LNCaP clone FGC (cell line): ENCODE results near the gene ASCC1.

ENCODE experiments used
- DNase-seq: peaks from one replicate; pipeline ENCODE4 v3.0.0-alpha.2; 2011; ENCODE audit warnings: low read depth
- H3K4me3 ChIP-seq: 2 replicates; pipeline ENCODE4 v1.5.1; 2011; ENCODE audit warnings: mild to moderate bottlenecking, low read depth, low read length, control low read depth
- CTCF ChIP-seq: IDR thresholded peaks from 2 replicates; pipeline ENCODE4 v1.5.1; 2012; ENCODE audit warnings: mild to moderate bottlenecking; ENCODE audit not compliant: control insufficient read depth, insufficient read depth; ENCODE audit errors: extremely low read depth

Gene ASCC1

DNA sequence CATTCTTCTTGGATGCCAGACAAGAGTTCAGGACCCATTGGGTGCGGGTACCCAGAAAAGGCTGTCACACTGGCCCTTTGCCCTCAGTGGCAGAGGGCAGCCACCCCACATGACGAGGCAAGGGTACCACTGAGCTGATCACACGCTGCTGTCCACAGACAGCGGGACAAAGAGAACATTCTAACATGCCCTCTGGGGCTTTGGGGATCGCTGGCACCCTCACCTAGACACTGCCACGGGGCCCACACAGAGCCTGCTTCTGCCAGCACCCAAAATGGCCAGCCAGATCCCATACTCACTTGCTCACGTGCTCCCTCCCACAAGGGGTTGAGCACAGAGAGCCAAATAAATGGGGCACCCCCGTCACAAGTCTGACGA is 111.0 kb downstream of the ASCC1 start:
- H3K4me3 ChIP-seq, result no peak overlapping the region
- DNase-seq, result no peak
- no peak for TF ChIP-seq CTCF

- no peak for TF ChIP-seq CTCF
- no peak for DNase-seq
- no peak overlapping the region for H3K4me3 ChIP-seq
Measured at GRCh38 chr10:72104472-72105097, 111.5 kb downstream of the ASCC1 start.

DNA sequence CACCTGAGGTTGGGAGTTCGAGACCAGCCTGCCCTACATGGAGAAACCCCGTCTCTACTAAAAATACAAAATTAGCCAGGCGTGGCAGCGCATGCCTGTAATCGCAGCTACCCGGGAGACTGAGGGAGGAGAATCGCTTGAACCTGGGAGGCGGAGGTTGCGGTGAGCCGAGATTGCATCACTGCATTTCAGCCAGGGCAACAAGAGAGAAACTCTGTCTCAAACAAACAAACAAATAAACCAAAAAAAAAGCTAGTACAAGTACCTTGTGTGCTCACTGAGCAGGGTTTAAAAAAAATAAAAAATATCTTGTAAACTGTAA is 116.5 kb downstream of the ASCC1 start:
- DNase-seq, result no peak
- TF ChIP-seq CTCF, result no peak

GRCh38 chr10:72098836-72099599 is 117.1 kb downstream of the ASCC1 start:
- TF ChIP-seq CTCF, result no peak
- DNase-seq, result no peak
- no peak overlapping the region for H3K4me3 ChIP-seq

More for the DNA sequence above, 116.5 kb downstream of the ASCC1 start:
- H3K4me3 ChIP-seq, result no peak overlapping the region

GRCh38 chr10:72098301-72098835 is 117.7 kb downstream of the ASCC1 start:
- no peak overlapping the region for H3K4me3 ChIP-seq
- TF ChIP-seq CTCF, result no peak
- no peak for DNase-seq

- peak; percentile 88 for DNase-seq
- H3K4me3 ChIP-seq, result no peak overlapping the region
- TF ChIP-seq CTCF, result no peak
Measured at GRCh38 chr10:72097448-72098300, 118.4 kb downstream of the ASCC1 start.
